HepG2 (cell line): ENCODE data around the gene VWA3A. TPM values are rescaled to one million over a fixed set of nuclear protein-coding genes. Genes with fewer than 3 reads are reported as not detected.
A peak's percentile ranks its signal among the peaks of the same experiment; 100 is the strongest.

Experiments
- ATAC-seq: fragments of 200-7000 bp; cut with Tn5 transposase; 3 replicates; pipeline ENCODE4 v1.9.1; 2020; ENCODE audit warnings: mild to moderate bottlenecking, moderate library complexity
- BruUV-seq: library from RNA; stranded (reverse); fragments of 400-500 nt; replicated peaks from 2 replicates; lab custom pipeline; 2021; lab: Mats Ljungman, UMichigan
- CTCF ChIA-PET: fragments of 300-600 bp; formaldehyde crosslinking; extraction: SDS; loops from one replicate; lab custom pipeline; 2021; ENCODE audit warnings: low total read pairs, inconsistent platforms, low intra/inter-chr PET ratio; lab: Yijun Ruan, JAX
- POLR2A ChIA-PET: fragments of 350-600 bp; sonication (Branson Sonifier 250); formaldehyde crosslinking; loops from one replicate; lab custom pipeline; 2020; ENCODE audit warnings: antibody characterized with exemption, inconsistent platforms; lab: Yijun Ruan, JAX
- DNase-seq: peaks from one replicate; pipeline ENCODE4 v3.0.0-alpha.2; 2015; ENCODE audit warnings: low spot score
- FAIRE-seq: peaks from 3 replicates; lab custom pipeline; 2011; peaks lifted over from hg19 to GRCh38; lab: Jason Lieb, UNC
- H2AFZ ChIP-seq: one replicate; pipeline ENCODE4 v1.6.1; 2011; ENCODE audit warnings: low read length, inconsistent platforms
- H3K27ac ChIP-seq: fragments of 300-600 bp; 3 replicates; pipeline ENCODE4 v1.8.0; 2011; ENCODE audit warnings: mixed run types, mild to moderate bottlenecking, mixed read lengths, low read length, inconsistent platforms; ENCODE audit not compliant: insufficient read depth; ENCODE audit errors: extremely low read length
- H3K27me3 ChIP-seq, 2 experiments: fragments of 200-600 bp in 1 of 2; 2 replicates in 1 of 2; 3 replicates in 1 of 2; pipeline versions ENCODE4 v1.6.0 to v1.8.0; 2011; ENCODE audit warnings: low read length in 2 of 2, mild to moderate bottlenecking in 2 of 2, moderate library complexity in 2 of 2, inconsistent platforms in 1 of 2; ENCODE audit not compliant: insufficient read depth in 2 of 2, control insufficient read depth in 1 of 2
- H3K36me3 ChIP-seq, 2 experiments: fragments of 200-600 bp in 1 of 2; replicated peaks in 1 of 2; 2 replicates in 1 of 2; 3 replicates in 1 of 2; pipeline versions ENCODE4 v1.5.1 to v1.8.0; 2011; ENCODE audit warnings: low read length in 2 of 2, inconsistent platforms in 1 of 2; ENCODE audit not compliant: insufficient read depth in 2 of 2, control insufficient read depth in 1 of 2
- H3K4me1 ChIP-seq: 2 replicates; pipeline ENCODE4 v1.5.1; 2012; ENCODE audit warnings: low read length, inconsistent platforms; ENCODE audit not compliant: insufficient read depth
- H3K4me2 ChIP-seq: 2 replicates; pipeline ENCODE4 v1.6.0; 2011; ENCODE audit warnings: low read depth, low read length, inconsistent platforms
- H3K4me3 ChIP-seq, 3 experiments: fragments of 200-600 bp in 1 of 3; sonication (generic), shearing (Covaris generic) in 1 of 3; replicated peaks in 1 of 3; 2 replicates each; pipeline ENCODE4 v1.5.1; 2011 to 2016; ENCODE audit warnings: low read length in 3 of 3, inconsistent platforms in 2 of 3, low read depth in 2 of 3, mild to moderate bottlenecking in 2 of 3, control low read depth in 1 of 3, mixed read lengths in 1 of 3; ENCODE audit not compliant: insufficient read depth in 1 of 3
- H3K79me2 ChIP-seq: one replicate; pipeline ENCODE4 v1.6.1; 2011; ENCODE audit warnings: low read length, inconsistent platforms; ENCODE audit not compliant: insufficient read depth
- H3K9ac ChIP-seq: 2 replicates; pipeline ENCODE4 v1.6.0; 2011; ENCODE audit warnings: mild to moderate bottlenecking, low read depth, low read length, inconsistent platforms; ENCODE audit not compliant: insufficient read depth
- H3K9me3 ChIP-seq: 2 replicates; pipeline ENCODE4 v1.5.1; 2012; ENCODE audit warnings: mild to moderate bottlenecking, low read length
- H4K20me1 ChIP-seq: 2 replicates; pipeline ENCODE4 v1.6.0; 2011; ENCODE audit warnings: inconsistent platforms, mild to moderate bottlenecking, low read length, moderate library complexity; ENCODE audit not compliant: insufficient read depth
- AKNA ChIP-seq: sonication (generic); formaldehyde crosslinking; IDR thresholded peaks from 2 replicates; pipeline ENCODE4 v1.4.0; 2020; ENCODE audit warnings: missing genetic modification reagents, borderline replicate concordance
- E2F2 ChIP-seq: sonication (generic); formaldehyde crosslinking; IDR thresholded peaks from 2 replicates; pipeline ENCODE4 v1.4.0; 2020; ENCODE audit warnings: missing genetic modification reagents, borderline replicate concordance
- HNRNPH1 ChIP-seq: fragments of 200-400 bp; formaldehyde crosslinking; optimal IDR thresholded peaks from 2 replicates; pipeline ENCODE3; 2017; ENCODE audit warnings: mild to moderate bottlenecking, low read depth, low read length
- LCORL ChIP-seq, 2 experiments: fragments of 450-650 bp in 1 of 2; sonication (generic) in 1 of 2; formaldehyde crosslinking in 1 of 2; IDR thresholded peaks; 2 replicates each; pipeline versions ENCODE4 v1.5.0 to v1.6.1; 2017 to 2020; ENCODE audit warnings: antibody characterized with exemption in 1 of 2, missing genetic modification reagents in 1 of 2
- MIER3 ChIP-seq: IDR thresholded peaks from 2 replicates; pipeline ENCODE4 v1.6.1; 2016; ENCODE audit warnings: missing compliant biosample characterization, borderline replicate concordance
- RFX5 ChIP-seq: IDR thresholded peaks from 2 replicates; pipeline ENCODE4 v1.6.1; 2011; ENCODE audit warnings: low read depth, low read length, improper control_type of control experiment
- SAP130 ChIP-seq: IDR thresholded peaks from 2 replicates; pipeline ENCODE4 v1.6.1; 2016; ENCODE audit warnings: low read depth
- SSRP1 ChIP-seq: IDR thresholded peaks from 2 replicates; pipeline ENCODE4 v1.6.1; 2016; ENCODE audit warnings: control low read depth
- WIZ ChIP-seq: sonication (generic); formaldehyde crosslinking; IDR thresholded peaks from 2 replicates; pipeline ENCODE4 v1.5.1; 2020; ENCODE audit warnings: mild to moderate bottlenecking, missing genetic modification reagents
- ZNF235 ChIP-seq: sonication (generic); formaldehyde crosslinking; IDR thresholded peaks from 2 replicates; pipeline ENCODE4 v1.8.1; 2023; ENCODE audit warnings: mild to moderate bottlenecking, missing genetic modification reagents, borderline replicate concordance
- ZNF296 ChIP-seq: sonication (generic); formaldehyde crosslinking; conservative IDR thresholded peaks from 2 replicates; pipeline ENCODE4 v1.5.0; 2020; ENCODE audit warnings: mild to moderate bottlenecking, missing genetic modification reagents
- ZNF570 ChIP-seq: sonication (generic); formaldehyde crosslinking; IDR thresholded peaks from 2 replicates; pipeline ENCODE4 v1.4.0; 2020; ENCODE audit warnings: mild to moderate bottlenecking, missing genetic modification reagents, borderline replicate concordance
- ZNF580 ChIP-seq: IDR thresholded peaks from 2 replicates; pipeline ENCODE4 v1.6.1; 2016; ENCODE audit warnings: low read depth, borderline replicate concordance
- ZNF770 ChIP-seq: sonication (generic); formaldehyde crosslinking; IDR thresholded peaks from 2 replicates; pipeline ENCODE4 v1.5.0; 2020; ENCODE audit warnings: mild to moderate bottlenecking, missing genetic modification reagents
- ZNF781 ChIP-seq: sonication (generic); formaldehyde crosslinking; IDR thresholded peaks from 2 replicates; pipeline ENCODE4 v1.5.1; 2020; ENCODE audit warnings: borderline replicate concordance, mild to moderate bottlenecking, missing genetic modification reagents; ENCODE audit errors: not compliant biosample characterization
- ZNF879 ChIP-seq: sonication (generic); formaldehyde crosslinking; IDR thresholded peaks from 2 replicates; pipeline ENCODE4 v1.8.1; 2023; ENCODE audit warnings: missing genetic modification reagents
- WGBS: methylation state at CpG from one replicate; pipeline ENCODE4 v1.1.6; 2017; ENCODE audit warnings: low lambda C conversion rate; 5-methylcytosine and 5-hydroxymethylcytosine counted together
- in situ Hi-C: cut with HindIII; loops from 2 replicates; pipeline ENCODE4 v1.10.0; 2017; ENCODE audit warnings: low pct_unique_long_range_greater_than_20kb; ENCODE audit not compliant: extremely low pct_ligation_motif_present
- intact Hi-C: fragments of 100-400 bp; cut with micrococcal nuclease; formaldehyde crosslinking; loops from one replicate; pipeline ENCODE4 v1.10.0; 2022; ENCODE audit not compliant: unreplicated experiment
- polyA plus RNA-seq, 8 experiments: library from polyadenylated mRNA; depleted of rRNA in 3 of 8; stranded (reverse) in 7 of 8; unstranded in 1 of 8; fragments of >200 nt; fragmentation: Illumina TruSeq in 4 of 8; extraction: Trizol in 4 of 8; gene quantifications; 2 replicates each; pipeline versions ENCODE4 v1.2.1 to v1.2.3, GENCODE V29; 2011 to 2016; ENCODE audit warnings: low read depth in 4 of 8, missing spikeins in 1 of 8, mixed read lengths in 1 of 8; ENCODE audit not compliant: insufficient read depth in 1 of 8
- total RNA-seq, 5 experiments: library from RNA; depleted of rRNA; stranded (reverse); fragments of >200 nt; fragmentation: Illumina TruSeq; extraction: Trizol; gene quantifications; 2 replicates each; pipeline ENCODE4 v1.2.3, GENCODE V29; 2016; ENCODE audit warnings: low read depth in 1 of 5

VWA3A gene
- total and polyA plus RNA-seq, 2 of the 13 experiments (the other 11 are each of a cell fraction or from before 2014, with no cell fraction given), result 0.03 to 0.07 TPM

- Histone ChIP-seq H2AFZ (no peak overlapping the region), H3K4me3 (no peak overlapping the region), H3K4me2 (no peak overlapping the region), H3K9me3 (no peaks in the 10 kb centered on the region), H3K27me3 (peaks cover 7% of the 10 kb centered on the region in 2 experiments; a peak in 3 of 5 replicates), H3K4me1 (no peaks in the 10 kb centered on the region), H3K36me3 (no peaks in the 10 kb centered on the region), H4K20me1 (no peaks in the 10 kb centered on the region), H3K27ac (no peak overlapping the region), H3K79me2 (no peaks in the 10 kb centered on the region), H3K9ac (no peak overlapping the region)
- intact Hi-C loops, result no loop called here
- DNase-seq, result no peak
- in situ Hi-C loops, result loop anchor here (5.0 kb wide), 1 partner anchor 63 kb away; no protein-coding TSS in a partner anchor
- no peak for ATAC-seq
- ChIA-PET CTCF (no interaction called here), POLR2A (no interaction called here)
- no TSS peak for BruUV-seq
- FAIRE-seq, result no peak
- WGBS, result 44% methylated on average over 7 of the region's 7 CpGs
- TF ChIP-seq ZNF781, result no peak
- 0 out of 2 replicates have a peak, but pooled peaks have one; percentile 14 for TF ChIP-seq ZNF770
- no peak for TF ChIP-seq AKNA (CRISPR knock-in tag)
- no peak for TF ChIP-seq LCORL (IDR thresholded peaks at IDR 0.05)
- TF ChIP-seq LCORL (CRISPR knock-in tag; IDR thresholded peaks at IDR 0.05), result no peak
- no peak for TF ChIP-seq ZNF580 (CRISPR knock-in tag)
- TF ChIP-seq RFX5, result no peak
- no peak for TF ChIP-seq SSRP1 (CRISPR knock-in tag)
- TF ChIP-seq ZNF235 (CRISPR knock-in tag), result no peak
- no peak for TF ChIP-seq E2F2 (CRISPR knock-in tag)
- no peak for TF ChIP-seq WIZ (CRISPR knock-in tag)
- TF ChIP-seq MIER3 (CRISPR knock-in tag), result no peak
- TF ChIP-seq ZNF296 (CRISPR knock-in tag), result no peak
- no peak for TF ChIP-seq ZNF879 (CRISPR knock-in tag)
- TF ChIP-seq HNRNPH1, result no peak
- no peak for TF ChIP-seq SAP130 (CRISPR knock-in tag)
- TF ChIP-seq ZNF570 (CRISPR knock-in tag), result no peak
Observed at GRCh38 chr16:22123759-22124490, 31.6 kb downstream of the VWA3A start.
